Measurements from ENCODE around the gene CDC45.

CDC45 gene

GRCh38 chr22:19464975-19465374 lies 14.7 kb upstream of the CDC45 start:
- Mint-ChIP-seq H3K27me3 (ENCODE audit: low read depth, poor library complexity) (no peaks in the 10 kb centered on the region), H3K36me3 (ENCODE audit: low read depth) (peaks cover 44% of the 10 kb centered on the region), H3K4me3 (no peak overlapping the region)

GRCh38 chr22:19466126-19466716 lies 13.5 kb upstream of the CDC45 start:
- Mint-ChIP-seq H3K27me3 (ENCODE audit: low read depth, poor library complexity) (no peaks in the 10 kb centered on the region), H3K36me3 (ENCODE audit: low read depth) (peaks cover 41% of the 10 kb centered on the region), H3K4me1 (no peaks in the 10 kb centered on the region), H3K9me3 (no peaks in the 10 kb centered on the region), H3K27ac (no peak overlapping the region), H3K4me3 (no peak overlapping the region)
- TF ChIP-seq CTCF (IDR thresholded peaks at IDR 0.05), result no peak
- no peak for DNase-seq

More at GRCh38 chr22:19464975-19465374, 14.7 kb upstream of the CDC45 start:
- no peaks in the 10 kb centered on the region for H3K4me1 Mint-ChIP-seq
- DNase-seq, result no peak
- H3K27ac Mint-ChIP-seq, result no peak overlapping the region
- no peak for TF ChIP-seq CTCF (IDR thresholded peaks at IDR 0.05)
- no peaks in the 10 kb centered on the region for H3K9me3 Mint-ChIP-seq

DNA sequence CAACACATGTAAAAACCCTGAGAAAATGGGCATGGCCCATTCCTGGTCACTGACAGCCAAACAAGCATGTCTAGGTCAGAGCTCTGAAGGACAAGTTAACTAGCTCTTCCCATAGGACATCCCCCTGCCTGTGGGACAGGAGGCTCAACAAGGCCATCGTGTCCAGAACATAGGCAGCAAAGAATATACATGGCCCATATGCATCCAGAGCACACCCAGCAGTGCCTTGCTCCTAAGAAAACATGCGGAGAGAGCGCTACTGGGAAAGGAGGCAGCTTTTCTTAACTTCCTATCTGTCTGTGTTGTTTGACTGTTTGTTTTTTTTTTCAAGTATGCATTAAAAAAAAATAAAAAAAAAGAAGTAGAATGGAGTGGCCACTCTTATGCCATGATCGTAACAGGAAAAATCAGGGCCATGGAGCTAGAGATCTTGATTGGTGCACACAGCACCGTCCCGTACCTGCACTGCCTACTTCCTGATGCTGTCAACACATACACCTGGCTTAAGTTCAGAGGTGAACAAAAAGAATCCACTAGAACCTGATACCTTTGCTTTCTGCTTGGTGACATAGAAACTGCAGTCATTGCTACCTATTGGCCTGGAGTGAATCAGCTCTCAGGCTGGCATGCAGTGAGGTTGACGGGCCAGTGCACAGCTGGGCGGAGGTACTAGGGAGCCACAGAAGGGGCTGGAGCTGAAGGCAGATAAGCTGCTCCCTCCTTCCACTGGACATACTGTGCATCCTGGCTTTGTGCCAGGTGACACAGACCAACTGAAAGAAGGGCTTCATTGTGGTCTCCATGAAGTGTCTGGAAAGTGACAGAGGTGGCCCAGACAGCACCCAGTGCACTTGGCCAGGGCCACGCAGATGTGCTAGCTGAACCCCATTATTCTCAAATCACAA lies 12.6 kb upstream of the CDC45 start:
- Mint-ChIP-seq H3K27me3 (ENCODE audit: low read depth, poor library complexity) (no peaks in the 10 kb centered on the region), H3K27ac (no peak overlapping the region), H3K9me3 (no peaks in the 10 kb centered on the region), H3K36me3 (ENCODE audit: low read depth) (peaks cover 42% of the 10 kb centered on the region), H3K4me1 (no peaks in the 10 kb centered on the region), H3K4me3 (no peak overlapping the region)
- no peak for TF ChIP-seq CTCF (IDR thresholded peaks at IDR 0.05)
- DNase-seq, result no peak

DNA sequence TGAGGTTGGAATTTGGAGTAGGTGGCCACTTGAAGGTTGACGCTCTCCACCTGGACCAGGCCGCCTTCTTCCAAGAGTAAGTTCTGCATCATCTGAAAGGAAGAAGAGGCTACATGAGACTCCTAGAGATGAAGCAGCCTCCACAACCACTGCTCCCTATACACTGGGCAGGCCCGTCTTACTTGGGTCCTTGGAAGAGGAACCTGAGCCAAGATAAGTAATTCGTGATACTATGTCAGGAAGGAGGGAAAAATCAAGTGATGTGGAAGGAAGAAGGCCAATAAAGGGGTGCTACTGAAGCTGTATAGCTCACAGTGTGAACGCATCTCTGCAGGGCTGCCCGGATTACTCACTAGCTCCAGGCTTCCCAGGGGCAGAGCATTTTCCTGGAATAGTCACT lies 11.8 kb upstream of the CDC45 start:
- no peak overlapping the region for H3K27ac Mint-ChIP-seq
- no peaks in the 10 kb centered on the region for H3K4me1 Mint-ChIP-seq
- no peak overlapping the region for H3K4me3 Mint-ChIP-seq
- TF ChIP-seq CTCF (IDR thresholded peaks at IDR 0.05), result no peak
- H3K36me3 Mint-ChIP-seq (ENCODE audit: low read depth), result peaks cover 43% of the 10 kb centered on the region
- no peaks in the 10 kb centered on the region for H3K9me3 Mint-ChIP-seq
- no peaks in the 10 kb centered on the region for H3K27me3 Mint-ChIP-seq (ENCODE audit: low read depth, poor library complexity)
- no peak for DNase-seq

DNA sequence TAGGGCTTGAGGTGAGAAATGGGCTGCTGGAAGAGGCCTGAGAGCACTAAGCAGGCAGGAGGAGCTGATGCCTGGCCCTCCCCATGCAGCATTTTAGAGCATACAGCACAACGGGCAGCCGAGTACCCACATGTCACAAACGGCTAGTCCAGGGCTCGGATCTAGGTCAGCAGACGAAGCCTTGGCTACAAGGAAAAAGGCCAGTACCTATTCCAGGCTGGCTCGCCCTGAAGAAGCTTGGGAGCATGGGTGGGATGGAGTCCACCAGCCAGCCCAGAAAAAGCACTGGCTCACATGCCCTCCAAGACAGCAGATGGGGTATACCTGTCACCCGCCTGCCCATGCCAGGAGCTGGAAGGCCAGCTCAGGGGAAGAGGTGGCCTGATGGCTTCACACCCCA lies 10.3 kb upstream of the CDC45 start:
- Mint-ChIP-seq H3K4me1 (no peaks in the 10 kb centered on the region), H3K9me3 (no peaks in the 10 kb centered on the region), H3K27me3 (ENCODE audit: low read depth, poor library complexity) (no peaks in the 10 kb centered on the region), H3K27ac (no peak overlapping the region), H3K4me3 (no peak overlapping the region), H3K36me3 (ENCODE audit: low read depth) (peaks cover 46% of the 10 kb centered on the region)
- no peak for TF ChIP-seq CTCF (IDR thresholded peaks at IDR 0.05)
- DNase-seq, result no peak

Measured in nephron progenitor cell (in vitro differentiated cells).